Esophagus mucosa (tissue), 1 donor: Measurements from ENCODE around the gene PGRMC2. TPM values are rescaled to one million over a fixed set of nuclear protein-coding genes. Genes with fewer than 3 reads are reported as not detected.

Experiments used
- ATAC-seq: fragments of 200-7000 bp; cut with Tn5 transposase; one replicate; pipeline ENCODE4 v1.9.1; 2020
- total RNA-seq: library from RNA; stranded (reverse); gene quantifications from one replicate; pipeline ENCODE4 v1.2.4, GENCODE V29; 2023
- donor health status: DM: yes; HTN: yes; CAD: no.

The PGRMC2 gene
- 32.2 TPM for total RNA-seq

- ATAC-seq = no peak
These were observed at the start of gene PGRMC2 for GRCh38 chr4:128287141-128287870. Gene PGRMC2, minus strand, starts transcription at chr4:128287813. Its CDS starts 23 bp downstream, at chr4:128287790.

- no peak for ATAC-seq
These were observed 47.9 kb upstream of the PGRMC2 start for GRCh38 chr4:128335541-128335940.

- ATAC-seq = no peak
These were observed 46.6 kb upstream of the PGRMC2 start for GRCh38 chr4:128334256-128334655.

- ATAC-seq = no peak
These were observed 45.9 kb upstream of the PGRMC2 start for GRCh38 chr4:128333309-128334018.

GRCh38 chr4:128332081-128332480, 44.5 kb upstream of the PGRMC2 start:
- ATAC-seq = no peak

- ATAC-seq = no peak
These were observed 42.0 kb upstream of the PGRMC2 start for GRCh38 chr4:128329638-128330037.

GRCh38 chr4:128328106-128328505, 40.5 kb upstream of the PGRMC2 start:
- ATAC-seq = no peak

- no peak for ATAC-seq
These were observed 35.8 kb upstream of the PGRMC2 start for GRCh38 chr4:128323401-128323800.

- ATAC-seq = no peak
These were observed 35.4 kb upstream of the PGRMC2 start for GRCh38 chr4:128322986-128323385.

GRCh38 chr4:128322311-128322710, 34.7 kb upstream of the PGRMC2 start:
- no peak for ATAC-seq

- no peak for ATAC-seq
These were observed 33.0 kb upstream of the PGRMC2 start for GRCh38 chr4:128320656-128321055.

- no peak for ATAC-seq
These were observed 28.3 kb upstream of the PGRMC2 start for GRCh38 chr4:128315756-128316520.

- peak; percentile 93 for ATAC-seq
These were observed 24.2 kb upstream of the PGRMC2 start for GRCh38 chr4:128311659-128312403.

GRCh38 chr4:128310266-128310697, 22.7 kb upstream of the PGRMC2 start:
- no peak for ATAC-seq

- ATAC-seq = no peak
These were observed 22.0 kb upstream of the PGRMC2 start for GRCh38 chr4:128309585-128309984.

GRCh38 chr4:128308986-128309385, 21.4 kb upstream of the PGRMC2 start:
- no peak for ATAC-seq

GRCh38 chr4:128307123-128307571, 19.5 kb upstream of the PGRMC2 start:
- no peak for ATAC-seq

GRCh38 chr4:128305942-128306341, 18.3 kb upstream of the PGRMC2 start:
- ATAC-seq = no peak

GRCh38 chr4:128303986-128304385, 16.4 kb upstream of the PGRMC2 start:
- no peak for ATAC-seq

- ATAC-seq = no peak
These were observed 15.8 kb upstream of the PGRMC2 start for GRCh38 chr4:128303405-128303785.

- ATAC-seq = no peak
These were observed 14.4 kb upstream of the PGRMC2 start for GRCh38 chr4:128301979-128302378.

GRCh38 chr4:128299848-128300247, 12.2 kb upstream of the PGRMC2 start:
- ATAC-seq = no peak

GRCh38 chr4:128298852-128299251, 11.2 kb upstream of the PGRMC2 start:
- peak; percentile 45 for ATAC-seq
